HepG2 (cell line): ENCODE measurements around the gene KLHDC4. TPM values are rescaled to one million over a fixed set of nuclear protein-coding genes. Genes with fewer than 3 reads are reported as not detected.

ENCODE experiments used
- ELF1 ChIP-seq: sonication (generic); formaldehyde crosslinking; IDR thresholded peaks from 2 replicates; pipeline ENCODE4 v1.4.0; 2020; ENCODE audit warnings: missing genetic modification reagents
- ESRRA ChIP-seq: sonication (generic); formaldehyde crosslinking; IDR thresholded peaks from 2 replicates; pipeline ENCODE4 v1.5.1; 2020; ENCODE audit warnings: mild to moderate bottlenecking, low read depth, missing genetic modification reagents
- HOXA7 ChIP-seq: sonication (generic); formaldehyde crosslinking; IDR thresholded peaks from 2 replicates; pipeline ENCODE4 v1.8.1; 2022; ENCODE audit warnings: mild to moderate bottlenecking, missing genetic modification reagents, moderate library complexity
- IRF2 ChIP-seq: IDR thresholded peaks from 2 replicates; pipeline ENCODE4 v1.6.1; 2018; ENCODE audit warnings: missing genetic modification reagents, missing compliant biosample characterization
- MAFG ChIP-seq: sonication (generic); formaldehyde crosslinking; IDR thresholded peaks from 2 replicates; pipeline ENCODE4 v1.5.1; 2020; ENCODE audit warnings: mild to moderate bottlenecking, missing genetic modification reagents
- NR2F6 ChIP-seq, 2 experiments: IDR thresholded peaks; 2 replicates each; pipeline ENCODE4 v1.6.1; 2016; ENCODE audit warnings: antibody characterized with exemption in 1 of 2, mild to moderate bottlenecking in 1 of 2
- RELA ChIP-seq: sonication (generic); formaldehyde crosslinking; IDR thresholded peaks from 2 replicates; pipeline ENCODE4 v1.4.0; 2020; ENCODE audit warnings: missing genetic modification reagents
- SKI ChIP-seq: fragments of 450-650 bp; IDR thresholded peaks from one replicate; pipeline ENCODE4 v1.6.1; 2018; ENCODE audit warnings: mild to moderate bottlenecking; ENCODE audit not compliant: partially characterized antibody
- TMF1 ChIP-seq: sonication (generic); formaldehyde crosslinking; IDR thresholded peaks from 2 replicates; pipeline ENCODE4 v1.8.1; 2022; ENCODE audit warnings: low read depth, missing genetic modification reagents
- TOPORS ChIP-seq: sonication (generic); formaldehyde crosslinking; IDR thresholded peaks from 2 replicates; pipeline ENCODE4 v1.8.0; 2023; ENCODE audit warnings: mild to moderate bottlenecking, missing genetic modification reagents
- ZNF549 ChIP-seq: sonication (generic); formaldehyde crosslinking; IDR thresholded peaks from 2 replicates; pipeline ENCODE4 v1.5.0; 2020; ENCODE audit warnings: missing genetic modification reagents
- ZNF747 ChIP-seq: sonication (generic); formaldehyde crosslinking; IDR thresholded peaks from 2 replicates; pipeline ENCODE4 v1.8.1; 2023; ENCODE audit warnings: missing genetic modification reagents, mild to moderate bottlenecking, borderline replicate concordance
- ZNF75D ChIP-seq: sonication (generic); formaldehyde crosslinking; IDR thresholded peaks from 2 replicates; pipeline ENCODE4 v1.8.1; 2023; ENCODE audit warnings: missing genetic modification reagents, mild to moderate bottlenecking, borderline replicate concordance
- polyA plus RNA-seq, 8 experiments: library from polyadenylated mRNA; depleted of rRNA in 3 of 8; stranded (reverse) in 7 of 8; unstranded in 1 of 8; fragments of >200 nt; fragmentation: Illumina TruSeq in 4 of 8; extraction: Trizol in 4 of 8; gene quantifications; 2 replicates each; pipeline versions ENCODE4 v1.2.1 to v1.2.3, GENCODE V29; 2011 to 2016; ENCODE audit warnings: low read depth in 4 of 8, missing spikeins in 1 of 8, mixed read lengths in 1 of 8; ENCODE audit not compliant: insufficient read depth in 1 of 8
- total RNA-seq, 5 experiments: library from RNA; depleted of rRNA; stranded (reverse); fragments of >200 nt; fragmentation: Illumina TruSeq; extraction: Trizol; gene quantifications; 2 replicates each; pipeline ENCODE4 v1.2.3, GENCODE V29; 2016; ENCODE audit warnings: low read depth in 1 of 5
- TF ChIP-seq, protein P1 (sequence below): IDR thresholded peaks from 2 replicates; pipeline ENCODE4 v1.6.1; 2012; ENCODE audit warnings: inconsistent platforms
- TF ChIP-seq, protein P2 (sequence below): sonication (generic); formaldehyde crosslinking; IDR thresholded peaks from 2 replicates; pipeline ENCODE4 v1.8.1; 2022; ENCODE audit warnings: mild to moderate bottlenecking, missing genetic modification reagents
- TF ChIP-seq, protein P3 (sequence below): sonication (generic); formaldehyde crosslinking; IDR thresholded peaks from 2 replicates; pipeline ENCODE4 v1.4.0; 2020; ENCODE audit warnings: mild to moderate bottlenecking, missing genetic modification reagents
- TF ChIP-seq, protein P4 (sequence below): sonication (generic); formaldehyde crosslinking; IDR thresholded peaks from 2 replicates; pipeline ENCODE4 v1.8.1; 2022; ENCODE audit warnings: low read depth, mild to moderate bottlenecking, missing genetic modification reagents
- TF ChIP-seq, protein P5 (sequence below): IDR thresholded peaks from 2 replicates; pipeline ENCODE4 v1.6.1; 2012; ENCODE audit warnings: low read depth, low read length, improper control_type of control experiment

Gene KLHDC4
- total and polyA plus RNA-seq, 2 of the 13 experiments (the other 11 are each of a cell fraction or from before 2014, with no cell fraction given): 18.7 to 31.8 TPM

DNA sequence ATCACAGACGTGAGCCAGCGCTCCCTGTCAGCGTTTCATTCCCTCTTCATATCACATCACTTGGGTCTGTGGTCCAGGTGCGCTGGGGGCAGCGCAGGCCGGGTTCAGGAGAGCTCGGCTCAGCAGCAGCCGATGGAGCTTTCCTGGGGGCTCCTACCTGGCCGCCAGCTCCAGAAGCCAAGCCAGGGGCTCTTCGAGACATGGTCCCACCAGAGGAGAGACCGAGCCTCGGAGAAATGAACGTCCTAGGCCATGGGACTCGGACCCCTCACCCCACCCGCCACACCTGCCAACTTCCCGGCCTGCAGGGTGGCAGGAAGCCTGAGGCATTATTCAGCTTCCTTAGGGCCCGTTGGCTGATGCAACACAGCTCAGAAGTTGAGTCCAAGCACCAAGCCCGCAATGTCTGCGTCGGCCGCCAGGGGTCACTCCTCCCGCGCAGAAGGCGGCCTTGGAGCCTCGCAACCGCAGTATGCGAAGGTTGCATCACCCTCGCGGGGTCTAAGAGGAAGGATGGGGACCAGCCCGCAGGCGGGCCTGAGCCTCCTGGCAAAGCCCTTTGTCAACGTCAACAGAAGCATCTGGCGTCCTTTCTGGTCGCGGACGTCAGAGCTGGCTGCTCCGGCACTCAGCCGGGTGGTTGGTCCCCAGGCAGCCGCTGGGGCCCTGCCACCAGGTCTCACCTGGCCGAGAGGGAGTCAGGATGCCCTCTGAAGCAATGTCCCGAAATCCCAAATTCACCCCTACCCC is 13.2 kb upstream of the KLHDC4 start (continued):
- peak; percentile 96 for TF ChIP-seq TOPORS (CRISPR knock-in tag)
- TF ChIP-seq IRF2: peak; percentile 98
- peak; percentile 76 for TF ChIP-seq SKI
- TF ChIP-seq, protein P1, sequence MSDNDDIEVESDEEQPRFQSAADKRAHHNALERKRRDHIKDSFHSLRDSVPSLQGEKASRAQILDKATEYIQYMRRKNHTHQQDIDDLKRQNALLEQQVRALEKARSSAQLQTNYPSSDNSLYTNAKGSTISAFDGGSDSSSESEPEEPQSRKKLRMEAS: peak; percentile 89
- TF ChIP-seq, protein P2, sequence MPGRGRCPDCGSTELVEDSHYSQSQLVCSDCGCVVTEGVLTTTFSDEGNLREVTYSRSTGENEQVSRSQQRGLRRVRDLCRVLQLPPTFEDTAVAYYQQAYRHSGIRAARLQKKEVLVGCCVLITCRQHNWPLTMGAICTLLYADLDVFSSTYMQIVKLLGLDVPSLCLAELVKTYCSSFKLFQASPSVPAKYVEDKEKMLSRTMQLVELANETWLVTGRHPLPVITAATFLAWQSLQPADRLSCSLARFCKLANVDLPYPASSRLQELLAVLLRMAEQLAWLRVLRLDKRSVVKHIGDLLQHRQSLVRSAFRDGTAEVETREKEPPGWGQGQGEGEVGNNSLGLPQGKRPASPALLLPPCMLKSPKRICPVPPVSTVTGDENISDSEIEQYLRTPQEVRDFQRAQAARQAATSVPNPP: no peak
- peak; percentile 60; the same call in 1 of the 2 replicates for TF ChIP-seq NR2F6 (IDR thresholded peaks at IDR 0.05)
- TF ChIP-seq NR2F6 (CRISPR knock-in tag; IDR thresholded peaks at IDR 0.05): peak; percentile 78
- no peak; the same call in 1 of the 2 replicates for TF ChIP-seq ZNF747
- 0 out of 2 replicates have a peak, but pooled peaks have one; percentile 12 for TF ChIP-seq ZNF549 (CRISPR knock-in tag)
- TF ChIP-seq, protein P3, sequence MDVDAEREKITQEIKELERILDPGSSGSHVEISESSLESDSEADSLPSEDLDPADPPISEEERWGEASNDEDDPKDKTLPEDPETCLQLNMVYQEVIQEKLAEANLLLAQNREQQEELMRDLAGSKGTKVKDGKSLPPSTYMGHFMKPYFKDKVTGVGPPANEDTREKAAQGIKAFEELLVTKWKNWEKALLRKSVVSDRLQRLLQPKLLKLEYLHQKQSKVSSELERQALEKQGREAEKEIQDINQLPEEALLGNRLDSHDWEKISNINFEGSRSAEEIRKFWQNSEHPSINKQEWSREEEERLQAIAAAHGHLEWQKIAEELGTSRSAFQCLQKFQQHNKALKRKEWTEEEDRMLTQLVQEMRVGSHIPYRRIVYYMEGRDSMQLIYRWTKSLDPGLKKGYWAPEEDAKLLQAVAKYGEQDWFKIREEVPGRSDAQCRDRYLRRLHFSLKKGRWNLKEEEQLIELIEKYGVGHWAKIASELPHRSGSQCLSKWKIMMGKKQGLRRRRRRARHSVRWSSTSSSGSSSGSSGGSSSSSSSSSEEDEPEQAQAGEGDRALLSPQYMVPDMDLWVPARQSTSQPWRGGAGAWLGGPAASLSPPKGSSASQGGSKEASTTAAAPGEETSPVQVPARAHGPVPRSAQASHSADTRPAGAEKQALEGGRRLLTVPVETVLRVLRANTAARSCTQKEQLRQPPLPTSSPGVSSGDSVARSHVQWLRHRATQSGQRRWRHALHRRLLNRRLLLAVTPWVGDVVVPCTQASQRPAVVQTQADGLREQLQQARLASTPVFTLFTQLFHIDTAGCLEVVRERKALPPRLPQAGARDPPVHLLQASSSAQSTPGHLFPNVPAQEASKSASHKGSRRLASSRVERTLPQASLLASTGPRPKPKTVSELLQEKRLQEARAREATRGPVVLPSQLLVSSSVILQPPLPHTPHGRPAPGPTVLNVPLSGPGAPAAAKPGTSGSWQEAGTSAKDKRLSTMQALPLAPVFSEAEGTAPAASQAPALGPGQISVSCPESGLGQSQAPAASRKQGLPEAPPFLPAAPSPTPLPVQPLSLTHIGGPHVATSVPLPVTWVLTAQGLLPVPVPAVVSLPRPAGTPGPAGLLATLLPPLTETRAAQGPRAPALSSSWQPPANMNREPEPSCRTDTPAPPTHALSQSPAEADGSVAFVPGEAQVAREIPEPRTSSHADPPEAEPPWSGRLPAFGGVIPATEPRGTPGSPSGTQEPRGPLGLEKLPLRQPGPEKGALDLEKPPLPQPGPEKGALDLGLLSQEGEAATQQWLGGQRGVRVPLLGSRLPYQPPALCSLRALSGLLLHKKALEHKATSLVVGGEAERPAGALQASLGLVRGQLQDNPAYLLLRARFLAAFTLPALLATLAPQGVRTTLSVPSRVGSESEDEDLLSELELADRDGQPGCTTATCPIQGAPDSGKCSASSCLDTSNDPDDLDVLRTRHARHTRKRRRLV (CRISPR knock-in tag): 0 out of 2 replicates have a peak, but pooled peaks have one; percentile 47
- TF ChIP-seq ESRRA (CRISPR knock-in tag): peak; percentile 70
- peak; percentile 80 for TF ChIP-seq ELF1 (CRISPR knock-in tag)
- no peak for TF ChIP-seq ZNF75D (CRISPR knock-in tag)
- TF ChIP-seq HOXA7: no peak
- TF ChIP-seq, protein P4, sequence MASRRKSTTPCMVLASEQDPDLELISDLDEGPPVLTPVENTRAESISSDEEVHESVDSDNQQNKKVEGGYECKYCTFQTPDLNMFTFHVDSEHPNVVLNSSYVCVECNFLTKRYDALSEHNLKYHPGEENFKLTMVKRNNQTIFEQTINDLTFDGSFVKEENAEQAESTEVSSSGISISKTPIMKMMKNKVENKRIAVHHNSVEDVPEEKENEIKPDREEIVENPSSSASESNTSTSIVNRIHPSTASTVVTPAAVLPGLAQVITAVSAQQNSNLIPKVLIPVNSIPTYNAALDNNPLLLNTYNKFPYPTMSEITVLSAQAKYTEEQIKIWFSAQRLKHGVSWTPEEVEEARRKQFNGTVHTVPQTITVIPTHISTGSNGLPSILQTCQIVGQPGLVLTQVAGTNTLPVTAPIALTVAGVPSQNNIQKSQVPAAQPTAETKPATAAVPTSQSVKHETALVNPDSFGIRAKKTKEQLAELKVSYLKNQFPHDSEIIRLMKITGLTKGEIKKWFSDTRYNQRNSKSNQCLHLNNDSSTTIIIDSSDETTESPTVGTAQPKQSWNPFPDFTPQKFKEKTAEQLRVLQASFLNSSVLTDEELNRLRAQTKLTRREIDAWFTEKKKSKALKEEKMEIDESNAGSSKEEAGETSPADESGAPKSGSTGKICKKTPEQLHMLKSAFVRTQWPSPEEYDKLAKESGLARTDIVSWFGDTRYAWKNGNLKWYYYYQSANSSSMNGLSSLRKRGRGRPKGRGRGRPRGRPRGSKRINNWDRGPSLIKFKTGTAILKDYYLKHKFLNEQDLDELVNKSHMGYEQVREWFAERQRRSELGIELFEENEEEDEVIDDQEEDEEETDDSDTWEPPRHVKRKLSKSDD: peak; percentile 91; the same call in 1 of the 2 replicates
- peak; percentile 58; the same call in 1 of the 2 replicates for TF ChIP-seq TMF1 (CRISPR knock-in tag)
- TF ChIP-seq, protein P5, sequence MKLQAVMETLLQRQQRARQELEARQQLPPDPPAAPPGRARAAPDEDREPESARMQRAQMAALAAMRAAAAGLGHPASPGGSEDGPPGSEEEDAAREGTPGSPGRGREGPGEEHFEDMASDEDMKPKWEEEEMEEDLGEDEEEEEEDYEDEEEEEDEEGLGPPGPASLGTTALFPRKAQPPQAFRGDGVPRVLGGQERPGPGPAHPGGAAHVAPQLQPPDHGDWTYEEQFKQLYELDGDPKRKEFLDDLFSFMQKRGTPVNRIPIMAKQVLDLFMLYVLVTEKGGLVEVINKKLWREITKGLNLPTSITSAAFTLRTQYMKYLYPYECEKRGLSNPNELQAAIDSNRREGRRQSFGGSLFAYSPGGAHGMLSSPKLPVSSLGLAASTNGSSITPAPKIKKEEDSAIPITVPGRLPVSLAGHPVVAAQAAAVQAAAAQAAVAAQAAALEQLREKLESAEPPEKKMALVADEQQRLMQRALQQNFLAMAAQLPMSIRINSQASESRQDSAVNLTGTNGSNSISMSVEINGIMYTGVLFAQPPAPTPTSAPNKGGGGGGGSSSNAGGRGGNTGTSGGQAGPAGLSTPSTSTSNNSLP: peak; percentile 72; the same call in 1 of the 2 replicates
- peak; percentile 91 for TF ChIP-seq RELA
- peak; percentile 20; the same call in 1 of the 2 replicates for TF ChIP-seq MAFG
